ENCODE results near the gene PDLIM5.
"Not testable (repeated sequence)": the region's sequence is repeated elsewhere in the genome, so short reads cannot be mapped to it uniquely, and the experiment has no call there.

The PDLIM5 gene

DNA sequence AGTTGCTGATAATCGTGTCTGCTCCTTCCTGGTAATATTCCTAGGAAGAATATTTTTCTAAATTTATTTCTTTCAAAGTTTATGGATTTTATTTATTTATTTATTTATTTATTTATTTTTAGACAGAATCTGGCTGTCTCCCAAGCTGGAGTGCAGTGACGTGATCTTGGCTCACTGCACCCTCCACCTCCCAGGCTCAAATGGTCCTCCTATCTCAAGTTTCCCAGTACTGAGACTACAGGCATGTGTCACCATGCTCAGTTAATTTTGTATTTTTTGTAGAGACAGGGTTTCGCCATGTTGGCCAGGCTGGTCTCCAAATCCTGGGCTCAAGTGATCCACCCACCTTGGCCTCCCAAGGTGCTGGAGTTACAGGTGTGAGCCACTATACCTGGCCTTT is 48.9 kb downstream of the PDLIM5 start:
- DNase-seq: no peak

DNA sequence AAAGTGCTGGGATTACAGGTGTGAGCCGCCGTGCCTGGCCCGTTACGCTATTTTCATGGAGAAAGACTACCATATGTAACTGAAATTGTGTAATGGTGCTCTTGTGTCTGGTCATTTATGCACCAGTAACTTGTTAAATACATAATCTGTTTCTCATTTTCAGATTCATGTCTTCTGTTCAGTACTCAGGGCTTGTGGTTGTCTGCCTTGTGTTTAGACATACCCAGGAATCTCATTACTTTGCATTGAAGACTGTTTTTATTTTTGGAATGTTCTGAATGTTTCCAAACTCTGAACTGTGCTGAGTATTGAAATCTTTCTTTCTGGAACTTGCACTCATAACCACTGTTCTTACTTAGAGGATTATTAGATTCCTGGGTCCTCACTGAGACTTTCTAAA is 52.8 kb downstream of the PDLIM5 start:
- DNase-seq: no peak

DNA sequence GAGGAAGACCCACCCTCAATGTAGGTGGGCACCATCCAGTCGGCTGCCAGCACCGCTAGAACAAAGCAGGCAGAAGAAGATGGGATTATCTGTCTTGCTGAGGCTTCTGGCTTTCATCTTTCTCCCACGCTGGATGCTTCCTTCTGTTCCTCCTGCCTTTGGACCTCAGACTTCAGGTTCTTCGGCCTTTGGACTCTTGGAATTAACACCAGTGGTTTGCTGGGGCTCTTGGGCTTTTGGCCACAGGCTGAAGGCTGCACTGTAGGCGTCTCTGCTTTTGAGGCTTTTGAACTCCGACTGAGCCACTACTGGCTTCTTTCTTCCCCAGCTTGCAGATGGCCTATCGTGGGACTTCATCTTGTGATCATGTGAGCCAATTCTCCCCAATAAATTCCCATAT is 55.1 kb downstream of the PDLIM5 start:
- no peak for DNase-seq

DNA sequence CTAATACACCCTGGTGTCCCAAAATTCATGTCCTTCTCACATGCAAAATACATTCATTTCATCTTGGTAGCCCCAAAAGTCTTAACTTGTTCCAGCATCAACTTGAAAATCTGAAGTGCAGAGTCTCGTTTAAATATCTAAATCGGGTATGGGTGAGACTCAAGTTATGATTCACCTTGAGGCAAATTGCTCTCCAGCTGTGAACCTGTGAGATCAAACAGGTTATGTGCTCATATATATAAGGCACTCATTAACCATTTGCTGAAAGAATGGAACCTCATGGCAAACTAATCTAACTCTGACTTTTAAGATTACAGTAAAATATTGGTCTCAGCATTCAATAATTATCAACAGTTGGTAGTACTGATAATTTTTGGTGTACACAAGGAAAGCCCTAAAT is 55.5 kb downstream of the PDLIM5 start:
- no peak for DNase-seq

DNA sequence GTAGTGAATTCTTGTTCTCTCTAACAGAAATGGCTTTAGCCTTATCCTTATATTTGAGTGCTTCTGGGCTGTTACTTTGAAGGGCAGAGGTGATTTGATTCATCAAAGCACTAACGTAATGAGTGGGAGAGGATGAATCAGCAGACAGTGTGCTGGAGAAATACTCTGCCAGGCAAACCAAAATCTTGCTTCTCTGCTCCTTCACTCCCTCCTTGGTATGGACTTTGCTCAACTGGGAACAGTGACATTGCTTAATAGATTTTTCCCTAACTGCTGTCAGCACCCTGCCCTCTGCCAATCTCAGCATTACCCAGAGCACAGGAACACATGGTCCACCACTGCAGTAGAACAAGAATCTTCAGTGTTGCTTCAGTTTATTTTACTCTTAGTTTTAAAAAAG is 56.0 kb downstream of the PDLIM5 start:
- peak in 1 of 5 donors; percentile 1 for DNase-seq

DNA sequence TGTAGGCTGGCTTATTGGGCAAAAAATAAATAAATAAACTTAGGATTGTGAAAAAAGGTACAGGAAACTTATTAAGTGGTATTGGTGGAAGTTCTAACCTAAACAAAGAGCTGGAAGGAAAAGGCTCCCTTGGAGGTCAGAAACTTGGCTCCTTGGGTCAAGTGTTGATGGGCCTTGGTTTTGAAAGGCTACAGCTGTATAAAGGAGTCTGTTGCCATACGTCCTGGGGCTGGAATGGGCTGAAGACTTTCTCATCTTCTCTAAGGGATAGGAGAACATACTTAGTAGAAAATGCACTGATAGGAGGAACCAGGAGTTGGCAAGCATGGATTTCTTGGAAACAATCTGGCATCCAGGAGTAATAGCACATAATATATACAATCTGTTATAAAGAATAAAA is 56.6 kb downstream of the PDLIM5 start:
- no peak for DNase-seq

DNA sequence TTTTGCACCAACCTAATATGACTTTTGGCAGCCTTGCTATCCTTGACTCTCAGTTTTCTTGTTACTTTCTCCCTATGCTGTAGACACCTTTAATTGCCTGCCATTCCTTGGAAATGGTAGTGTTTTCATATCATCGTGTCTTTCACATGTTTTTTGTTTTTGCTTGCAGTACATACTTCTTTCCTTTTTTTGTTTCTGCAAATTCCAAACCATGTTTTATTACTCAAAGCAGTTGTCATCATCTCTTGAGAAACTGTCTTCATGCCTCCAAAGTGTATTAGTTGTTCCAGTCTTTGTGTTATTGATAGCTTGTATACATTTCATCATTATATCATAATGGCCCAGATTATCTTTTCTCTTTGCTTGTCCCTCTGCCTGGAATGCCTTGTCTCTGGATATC is 57.1 kb downstream of the PDLIM5 start:
- DNase-seq: no peak

DNA sequence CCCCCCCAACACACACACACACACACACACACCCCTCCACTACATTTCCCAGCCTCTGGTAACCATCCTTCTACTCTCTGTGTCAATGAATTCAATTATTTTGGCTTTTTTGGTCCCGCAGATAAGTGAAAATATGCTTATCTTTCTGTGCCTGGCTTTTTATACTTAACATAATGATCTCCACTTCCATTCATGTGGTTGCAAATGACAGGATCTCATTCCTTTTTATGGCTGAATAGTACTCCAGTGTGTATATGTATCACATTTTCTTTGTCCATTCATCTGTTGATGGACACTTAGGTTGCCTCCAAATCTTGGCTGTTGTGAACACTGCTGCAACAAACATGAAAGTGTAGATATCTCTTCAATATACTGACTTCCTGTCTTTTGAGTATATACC is 59.8 kb downstream of the PDLIM5 start:
- no peak for DNase-seq

DNA sequence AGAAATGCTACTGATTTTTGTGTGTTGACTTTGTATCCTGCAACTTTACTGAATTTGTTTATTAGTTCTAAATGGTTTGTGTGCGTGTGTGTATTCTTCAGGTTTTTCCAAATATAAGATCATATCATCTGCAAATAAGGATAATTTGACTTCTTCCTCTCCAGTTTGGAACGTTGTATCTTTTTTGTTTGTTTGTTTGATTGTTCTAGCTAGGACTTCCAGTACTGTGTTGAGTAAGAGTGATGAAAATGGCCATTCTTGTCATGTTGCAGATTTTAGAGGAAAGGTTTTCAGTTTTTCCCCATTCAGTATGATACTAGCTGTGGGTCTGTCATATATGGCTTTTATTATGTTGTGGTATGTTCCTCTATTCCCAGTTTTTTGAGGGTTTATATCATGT is 61.8 kb downstream of the PDLIM5 start:
- DNase-seq: not testable (repeated sequence)

DNA sequence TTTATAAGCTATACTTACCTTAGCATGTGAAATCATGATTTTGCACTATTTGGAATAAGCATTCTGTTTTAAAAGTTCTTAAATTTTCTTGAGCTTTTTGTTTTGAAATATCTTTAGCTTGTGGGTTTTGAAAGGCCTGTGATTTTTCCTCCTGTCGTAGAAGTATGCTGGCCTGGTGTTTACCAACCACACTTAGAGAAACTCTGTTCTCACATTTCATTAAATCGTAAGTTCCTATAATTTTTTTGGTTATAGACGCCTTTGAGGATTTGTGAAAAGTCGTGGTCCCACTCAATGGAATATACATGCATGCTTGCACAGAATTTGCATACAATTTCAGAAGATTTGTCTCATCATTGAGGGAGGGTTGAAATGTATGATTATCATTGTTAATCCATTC is 63.6 kb downstream of the PDLIM5 start:
- no peak for DNase-seq

DNA sequence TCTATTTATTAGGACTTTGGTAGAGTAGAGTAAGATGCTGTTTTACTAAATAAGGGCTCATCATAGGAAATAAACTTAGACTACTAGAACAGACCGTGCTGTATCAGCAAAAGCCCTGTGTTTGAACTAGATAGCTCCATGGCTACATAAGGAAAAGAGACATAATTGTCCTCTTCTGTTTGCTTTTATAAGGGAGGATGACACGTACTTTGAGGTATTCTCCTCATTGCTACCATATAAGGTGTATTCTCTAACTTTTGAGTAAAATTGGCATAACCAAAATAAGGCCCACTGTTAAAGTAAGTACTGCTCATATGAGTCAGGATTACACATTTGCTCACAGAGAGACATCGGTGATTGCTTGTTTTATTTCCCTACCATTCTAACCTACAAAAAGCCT is 64.3 kb downstream of the PDLIM5 start:
- no peak for DNase-seq

DNA sequence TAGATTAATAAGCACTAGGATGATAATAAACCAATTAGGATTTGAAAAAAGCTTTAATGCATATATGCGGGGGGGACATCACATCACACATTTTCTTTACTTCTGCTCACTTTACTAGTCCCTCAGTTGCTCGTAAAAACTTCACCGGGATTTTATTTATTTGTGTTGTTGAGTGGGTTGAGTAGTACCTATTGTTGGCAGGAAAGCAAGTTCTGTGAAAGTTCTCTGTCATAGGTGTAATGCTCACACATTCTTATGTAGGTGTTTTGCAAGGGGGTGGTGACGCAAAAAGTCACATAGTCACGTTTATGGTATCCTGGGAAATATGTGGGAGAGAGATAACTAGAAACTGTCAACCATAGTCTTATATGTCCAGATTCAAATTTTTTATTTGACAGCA is 65.3 kb downstream of the PDLIM5 start:
- DNase-seq: no peak

DNA sequence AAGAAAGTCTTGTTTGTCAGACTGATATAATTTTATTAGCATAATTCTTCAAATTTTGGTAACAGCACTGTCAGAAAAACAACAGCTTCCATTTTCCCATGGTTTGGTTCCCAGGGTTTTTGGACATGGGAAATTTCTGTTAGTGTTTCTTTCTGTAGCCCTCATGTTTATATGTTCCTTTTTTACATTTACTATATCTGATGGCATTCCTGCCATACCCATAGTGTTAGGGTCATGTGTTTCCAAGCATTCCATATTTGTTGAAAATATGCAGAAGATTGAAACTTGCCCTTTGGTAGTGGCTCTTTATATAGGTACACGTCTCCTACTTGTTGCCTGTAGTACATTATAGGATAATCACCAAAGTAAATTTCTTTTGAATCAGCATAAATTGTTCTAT is 65.8 kb downstream of the PDLIM5 start:
- no peak for DNase-seq

DNA sequence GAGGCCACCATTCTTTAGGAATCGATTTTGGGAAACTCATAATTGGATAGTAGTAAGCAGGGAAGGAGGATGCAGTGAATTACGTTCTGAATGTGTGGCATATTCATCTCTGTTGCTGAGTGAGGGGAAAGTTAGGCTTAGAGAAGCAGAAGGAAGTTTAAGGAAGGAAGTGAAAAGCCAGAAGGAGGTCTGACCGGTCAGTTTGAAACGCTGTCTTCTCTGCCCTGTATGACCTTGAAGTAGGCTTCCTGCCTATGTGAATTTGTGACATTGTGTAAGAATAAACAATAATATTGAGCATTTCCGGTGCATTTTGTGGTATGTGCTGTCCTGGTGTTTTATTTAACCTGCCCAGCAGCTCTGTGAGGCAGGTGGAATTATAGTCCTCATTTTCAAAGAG is 67.3 kb downstream of the PDLIM5 start:
- no peak for DNase-seq

DNA sequence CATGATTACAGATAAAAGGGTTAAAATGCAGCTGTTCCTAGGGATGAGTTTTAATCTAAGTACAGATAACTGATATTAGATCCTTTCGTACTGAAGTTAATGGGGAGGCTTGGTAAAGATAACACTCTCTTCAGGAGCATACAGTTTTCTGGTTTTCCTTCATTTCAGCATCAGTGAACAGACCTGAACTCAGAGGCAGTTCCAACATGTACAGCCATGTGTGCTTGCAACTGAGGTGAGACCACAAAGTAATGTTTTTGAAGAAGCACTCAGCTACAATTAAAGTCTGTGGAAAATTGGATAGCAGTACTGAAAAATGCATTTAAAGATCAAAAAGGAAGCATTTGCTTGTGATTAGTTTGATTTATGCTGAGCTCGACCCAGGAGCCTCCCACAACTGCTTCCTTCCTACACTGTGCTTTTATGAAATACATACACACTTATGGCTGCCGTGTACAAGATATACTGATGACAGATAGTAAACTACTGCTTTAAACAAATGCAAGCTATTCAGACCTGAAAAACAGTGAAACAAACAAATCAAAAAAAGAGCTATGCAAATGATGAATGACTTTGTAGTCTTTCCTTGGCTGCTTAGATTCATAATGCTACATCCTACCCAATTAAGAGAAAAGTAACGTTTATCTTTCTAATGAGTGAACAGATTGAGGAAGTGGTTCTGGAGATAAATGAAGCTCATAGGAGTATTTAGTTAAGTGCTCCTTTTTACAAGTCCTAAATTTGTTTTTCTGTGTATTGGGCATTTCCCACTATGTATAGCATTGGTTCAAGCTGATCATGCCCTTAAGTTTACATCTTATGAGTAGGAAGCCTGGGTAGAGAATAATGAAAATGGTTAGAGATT is 68.4 kb downstream of the PDLIM5 start:
- DNase-seq: no peak

DNA sequence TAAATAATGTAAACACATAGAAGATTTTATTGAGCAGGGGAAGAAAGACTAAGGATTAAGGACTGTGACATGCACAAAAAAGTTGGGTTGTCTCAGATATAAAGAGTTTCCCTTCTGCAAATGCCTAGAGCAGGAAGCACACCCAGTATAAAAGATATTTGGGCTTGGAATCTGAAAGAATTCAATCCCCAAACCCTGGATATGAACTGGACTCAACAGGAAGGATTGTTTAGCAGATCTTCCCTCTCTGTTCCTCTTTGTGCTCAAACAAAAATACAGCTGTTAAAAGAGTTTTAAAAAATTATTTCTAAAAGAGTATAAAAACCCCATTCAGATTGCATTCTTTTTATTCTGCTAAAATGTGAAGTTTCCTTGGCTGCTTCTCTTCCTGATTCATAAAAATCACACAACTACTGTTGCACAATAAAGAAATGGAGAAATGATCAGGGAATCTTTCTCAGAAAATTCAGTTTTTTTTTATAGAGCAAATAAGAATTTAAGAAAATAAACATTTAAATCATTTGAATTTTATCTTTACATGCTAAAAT is 71.4 kb downstream of the PDLIM5 start:
- DNase-seq: no peak

DNA sequence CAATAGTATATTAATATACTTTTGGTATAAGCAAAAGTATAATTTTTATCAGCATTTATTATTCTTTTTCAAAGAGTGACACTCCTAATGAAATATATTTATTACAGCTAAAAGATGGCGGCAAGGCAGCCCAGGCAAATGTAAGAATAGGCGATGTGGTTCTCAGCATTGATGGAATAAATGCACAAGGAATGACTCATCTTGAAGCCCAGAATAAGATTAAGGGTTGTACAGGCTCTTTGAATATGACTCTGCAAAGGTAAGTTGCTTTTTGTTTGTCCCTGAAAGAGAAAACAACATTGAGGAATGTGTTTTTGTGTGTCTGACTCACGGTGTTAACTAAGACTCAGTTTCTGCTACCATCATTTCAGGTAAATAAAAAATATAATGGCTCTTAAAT is 71.9 kb downstream of the PDLIM5 start:
- DNase-seq: no peak

DNA sequence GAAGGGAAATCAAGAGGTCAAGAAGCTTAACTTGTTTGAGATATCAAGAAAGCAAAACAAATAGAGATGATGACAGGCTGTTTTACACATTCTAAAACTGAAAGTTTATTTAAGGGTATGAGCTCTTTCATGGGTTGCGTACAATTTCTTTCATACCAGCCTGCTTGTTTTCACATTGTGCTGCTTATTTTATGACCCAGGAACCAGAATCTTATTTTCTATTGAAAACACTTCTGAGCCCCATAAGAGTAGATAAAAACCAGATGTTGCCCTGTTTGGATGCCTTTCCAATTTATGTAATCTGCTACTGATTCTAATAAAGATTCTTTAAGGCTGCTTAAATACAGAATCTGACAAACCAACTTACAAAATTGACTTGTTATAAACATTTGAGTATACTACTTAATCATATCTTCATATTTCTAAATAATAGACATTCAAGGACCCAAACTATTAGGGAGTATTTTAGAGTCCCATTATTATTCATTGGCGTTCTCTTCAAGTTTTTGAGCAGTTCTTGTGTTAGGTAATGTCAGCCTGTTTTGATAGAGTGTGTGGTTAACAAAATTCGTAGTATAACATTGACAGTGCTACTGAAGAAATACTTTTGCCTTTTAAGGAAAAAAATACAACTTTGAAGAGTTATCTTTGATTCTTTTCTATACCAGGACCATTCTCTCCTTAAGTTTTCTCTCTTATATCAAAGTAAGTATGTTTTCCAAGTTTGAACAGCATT is 74.4 kb downstream of the PDLIM5 start:
- DNase-seq: no peak

DNA sequence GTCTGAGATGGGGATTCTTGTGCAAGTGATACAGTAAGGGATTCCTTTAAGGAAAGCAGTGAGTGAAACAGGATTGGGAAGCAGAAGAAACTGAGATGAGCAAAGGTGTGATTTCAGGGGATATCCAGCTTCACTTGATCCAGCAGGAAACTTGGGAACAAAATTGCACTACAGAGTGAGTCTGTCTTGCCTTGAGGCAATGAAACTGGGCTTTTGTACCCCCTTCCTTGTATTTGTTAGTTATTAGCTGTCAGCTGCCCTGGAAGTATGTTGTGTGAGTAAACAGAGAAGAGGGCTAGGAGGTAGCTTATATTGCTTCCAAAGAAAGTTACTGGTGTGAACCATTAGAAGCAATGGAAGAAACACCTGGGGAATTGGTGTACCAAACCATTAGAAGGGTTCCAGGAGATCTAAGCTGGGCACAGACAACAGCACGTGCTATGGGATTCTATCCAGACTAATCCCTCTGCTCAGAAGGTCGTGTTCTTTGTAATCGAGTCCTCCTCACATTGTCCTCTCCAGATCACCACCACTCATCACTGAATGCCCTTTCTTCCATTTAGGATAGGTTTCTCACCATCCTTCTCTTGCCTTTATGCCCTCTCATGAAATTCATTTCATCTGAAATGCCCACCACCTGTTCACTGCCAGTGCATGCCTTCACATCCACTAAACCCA is 76.0 kb downstream of the PDLIM5 start:
- no peak for DNase-seq

DNA sequence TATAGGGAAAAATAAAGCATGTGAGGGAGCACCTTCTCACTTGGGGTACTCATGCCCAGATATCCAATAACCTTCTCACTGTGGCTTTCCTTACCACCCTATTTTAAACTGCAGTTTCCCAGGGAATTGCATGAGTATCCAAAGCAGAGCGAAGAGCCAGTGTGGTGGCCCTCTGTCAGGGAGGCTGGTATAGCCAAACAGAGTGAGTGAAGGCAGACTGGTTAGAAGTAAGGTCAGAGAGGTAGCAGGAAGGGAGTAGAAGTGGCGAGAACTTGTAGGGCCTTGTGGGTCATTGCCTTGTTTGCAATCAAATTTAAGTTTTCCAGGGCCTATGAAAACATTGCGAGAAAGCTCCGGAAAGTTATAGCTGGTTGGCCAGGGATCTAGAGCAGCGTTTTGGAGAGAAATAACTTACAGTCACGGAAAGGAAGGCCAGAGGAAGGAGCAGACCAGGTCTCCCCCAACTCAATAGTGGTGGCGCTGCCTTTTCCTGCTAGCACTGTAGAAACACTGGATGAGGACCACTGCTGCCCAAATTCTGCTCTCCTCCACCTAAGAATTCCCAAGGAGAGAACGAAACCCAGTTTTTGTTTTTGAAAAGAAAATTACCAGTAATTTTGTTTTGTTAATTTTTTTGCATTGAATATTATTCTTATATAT is 77.2 kb downstream of the PDLIM5 start:
- DNase-seq: no peak

DNA sequence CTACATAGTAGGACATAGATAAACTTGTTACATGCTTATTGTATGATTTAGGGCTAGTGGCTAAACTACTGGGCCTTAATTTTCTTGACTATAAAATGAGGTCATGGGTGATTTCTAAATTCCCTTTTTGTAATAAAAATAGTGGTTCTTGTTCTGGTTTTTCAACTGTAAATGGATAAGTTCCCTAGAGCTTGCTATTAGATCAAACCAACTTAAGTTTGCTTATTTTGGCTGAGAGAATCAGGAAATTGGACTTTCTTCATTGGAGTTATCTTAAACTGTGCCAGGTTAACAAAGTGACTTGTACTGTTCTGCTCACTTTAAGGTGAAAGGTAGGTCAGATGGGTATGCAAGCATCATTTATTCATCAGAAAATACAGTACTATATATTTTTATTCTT is 78.3 kb downstream of the PDLIM5 start:
- no peak for DNase-seq

DNA sequence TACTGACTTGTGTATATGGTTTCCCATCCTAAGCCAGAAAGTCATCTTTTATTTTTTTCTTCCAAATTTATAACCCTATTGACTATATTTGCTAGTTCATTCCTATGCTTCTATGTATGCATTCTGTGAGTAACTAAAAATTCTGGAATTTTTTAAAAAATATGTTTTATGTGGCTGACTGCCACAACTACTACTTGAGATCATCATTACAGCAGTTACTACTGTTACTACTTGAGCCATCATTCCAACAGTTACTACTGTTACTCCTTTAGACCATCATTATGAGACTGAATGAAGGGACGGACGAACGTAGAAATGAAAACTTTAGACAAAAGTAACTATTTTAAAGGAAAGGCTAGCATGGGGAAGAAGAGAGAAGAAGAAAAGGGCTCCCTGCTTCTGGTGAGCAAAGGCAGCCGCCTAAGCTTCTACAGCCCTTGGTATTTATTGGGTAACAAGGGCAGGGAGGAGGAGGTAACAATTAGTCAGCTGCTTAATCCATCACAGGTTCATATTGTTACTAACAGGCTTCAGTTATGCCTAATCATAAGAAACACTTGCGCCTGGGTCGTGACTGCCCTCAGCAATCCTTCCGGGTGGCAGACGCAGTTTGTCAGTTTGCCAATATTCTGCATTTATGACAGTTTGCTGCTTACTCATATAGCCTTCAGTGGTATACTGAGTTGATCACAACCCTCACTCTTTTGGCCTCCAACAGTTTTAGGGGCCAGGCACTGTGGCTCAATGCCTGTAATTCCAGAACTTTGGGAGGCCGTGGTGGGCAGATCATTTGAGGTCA is 80.4 kb downstream of the PDLIM5 start:
- DNase-seq: no peak

Data from T-helper 1 cell (primary cell).